ENCODE measurements around the gene CLDN10. TPM values are rescaled to one million over a fixed set of nuclear protein-coding genes. Genes with fewer than 3 reads are reported as not detected.
A peak's percentile ranks its signal among the peaks of the same experiment; 100 is the strongest.
"Not testable (repeated sequence)": the region's sequence is repeated elsewhere in the genome, so short reads cannot be mapped to it uniquely, and the experiment has no call there.

Gene CLDN10
- polyA plus RNA-seq (2014; cell fraction: cytosol; rRNA removed): 4.9 and 6.2 TPM in 2 replicates
- 1.7 and 3.0 TPM in 2 replicates for polyA plus RNA-seq (2014; cell fraction: nucleus; rRNA removed)

GRCh38 chr13:95552539-95553441 lies at the start of gene CLDN10:
Gene CLDN10, plus strand, starts transcription at chr13:95552720. Its CDS starts 34 bp downstream, at chr13:95552754.
- DNase-seq (ENCODE audit: low spot score): peak; percentile 32

- no peak for DNase-seq (ENCODE audit: low spot score)
Measured at GRCh38 chr13:95503662-95504061, 48.9 kb upstream of the CLDN10 start.

GRCh38 chr13:95505265-95505664 lies 47.3 kb upstream of the CLDN10 start:
- no peak for DNase-seq (ENCODE audit: low spot score)

GRCh38 chr13:95505986-95506385 lies 46.5 kb upstream of the CLDN10 start:
- no peak for DNase-seq (ENCODE audit: low spot score)

GRCh38 chr13:95507991-95508390 lies 44.5 kb upstream of the CLDN10 start:
- DNase-seq (ENCODE audit: low spot score): no peak

GRCh38 chr13:95508996-95509395 lies 43.5 kb upstream of the CLDN10 start:
- DNase-seq (ENCODE audit: low spot score): no peak

GRCh38 chr13:95509521-95510310 lies 42.8 kb upstream of the CLDN10 start:
- no peak for DNase-seq (ENCODE audit: low spot score)

- DNase-seq (ENCODE audit: low spot score): no peak
Measured at GRCh38 chr13:95510950-95511349, 41.6 kb upstream of the CLDN10 start.

- no peak for DNase-seq (ENCODE audit: low spot score)
Measured at GRCh38 chr13:95512424-95512823, 40.1 kb upstream of the CLDN10 start.

- DNase-seq (ENCODE audit: low spot score): no peak
Measured at GRCh38 chr13:95512957-95513356, 39.6 kb upstream of the CLDN10 start.

GRCh38 chr13:95515606-95516005 lies 36.9 kb upstream of the CLDN10 start:
- DNase-seq (ENCODE audit: low spot score): not testable (repeated sequence)

- DNase-seq (ENCODE audit: low spot score): no peak
Measured at GRCh38 chr13:95516021-95516420, 36.5 kb upstream of the CLDN10 start.

- no peak for DNase-seq (ENCODE audit: low spot score)
Measured at GRCh38 chr13:95516492-95516891, 36.0 kb upstream of the CLDN10 start.

- DNase-seq (ENCODE audit: low spot score): no peak
Measured at GRCh38 chr13:95523598-95523997, 28.9 kb upstream of the CLDN10 start.

- DNase-seq (ENCODE audit: low spot score): no peak
Measured at GRCh38 chr13:95524264-95524901, 28.1 kb upstream of the CLDN10 start.

- no peak for DNase-seq (ENCODE audit: low spot score)
Measured at GRCh38 chr13:95527955-95528354, 24.6 kb upstream of the CLDN10 start.

- no peak for DNase-seq (ENCODE audit: low spot score)
Measured at GRCh38 chr13:95530178-95530577, 22.3 kb upstream of the CLDN10 start.

GRCh38 chr13:95533545-95534160 lies 18.9 kb upstream of the CLDN10 start:
- DNase-seq (ENCODE audit: low spot score): no peak

- no peak for DNase-seq (ENCODE audit: low spot score)
Measured at GRCh38 chr13:95535243-95535642, 17.3 kb upstream of the CLDN10 start.

- no peak for DNase-seq (ENCODE audit: low spot score)
Measured at GRCh38 chr13:95536632-95537241, 15.8 kb upstream of the CLDN10 start.

GRCh38 chr13:95540888-95541287 lies 11.6 kb upstream of the CLDN10 start:
- DNase-seq (ENCODE audit: low spot score): no peak
